ENCODE results near the gene IL26. TPM values are rescaled to one million over a fixed set of nuclear protein-coding genes. Genes with fewer than 3 reads are reported as not detected.

Gene IL26
- polyA plus RNA-seq, 1 donor from 2014 or later: not detected

- H3K36me3 ChIP-seq (ENCODE audit: insufficient read depth, low read length): no peaks in the 10 kb centered on the region
- no peak for TF ChIP-seq CTCF (IDR thresholded peaks at IDR 0.05; ENCODE audit: poor library complexity, severe bottlenecking)
- TF ChIP-seq SMC3 (conservative IDR thresholded peaks at IDR 0.05; ENCODE audit: poor library complexity): no peak
- no peak for TF ChIP-seq EP300 (conservative IDR thresholded peaks at IDR 0.05; ENCODE audit: poor library complexity, severe bottlenecking)
- TF ChIP-seq RAD21 (conservative IDR thresholded peaks at IDR 0.05): no peak
- TF ChIP-seq MXI1 (conservative IDR thresholded peaks at IDR 0.05; ENCODE audit: poor library complexity, severe bottlenecking): no peak
- TF ChIP-seq POLR2AphosphoS5 (IDR thresholded peaks at IDR 0.05): no peak
- TF ChIP-seq TAF1 (IDR thresholded peaks at IDR 0.05; ENCODE audit: low read depth): no peak
- TF ChIP-seq REST (IDR thresholded peaks at IDR 0.05; ENCODE audit: borderline replicate concordance): peak; percentile 88
- no peak for TF ChIP-seq EZH2 (IDR thresholded peaks at IDR 0.05; ENCODE audit: borderline replicate concordance, insufficient read depth, low read length, poor library complexity, severe bottlenecking)
- no peaks in the 10 kb centered on the region for H3K9me3 ChIP-seq (ENCODE audit: low read length)
- peak overlapping the region; percentile 17 for H3K4me2 ChIP-seq (ENCODE audit: low read length)
- H4K20me1 ChIP-seq (ENCODE audit: insufficient read depth): no peaks in the 10 kb centered on the region
- H3K79me2 ChIP-seq (replicated peaks; ENCODE audit: insufficient read depth, low read length): no peaks in the 10 kb centered on the region
- H3K4me3 ChIP-seq (ENCODE audit: low read length): peak overlapping the region; percentile 13
- no peaks in the 10 kb centered on the region for H3F3A ChIP-seq (ENCODE audit: insufficient read depth, low read length, poor library complexity, severe bottlenecking)
- H2AFZ ChIP-seq (ENCODE audit: low read depth, low read length): peak overlapping the region; percentile 35
- no peaks in the 10 kb centered on the region for H3K9me2 ChIP-seq (ENCODE audit: insufficient read depth, low read length)
- H3K27ac ChIP-seq (ENCODE audit: low read length): peak overlapping the region; percentile 39
- H3K9ac ChIP-seq (ENCODE audit: low read length): no peak overlapping the region
- no peaks in the 10 kb centered on the region for H3K27me3 ChIP-seq (ENCODE audit: insufficient read depth, low read depth, low read length)
Measured at GRCh38 chr12:68239309-68239982, 13.8 kb upstream of the IL26 start.

DNA sequence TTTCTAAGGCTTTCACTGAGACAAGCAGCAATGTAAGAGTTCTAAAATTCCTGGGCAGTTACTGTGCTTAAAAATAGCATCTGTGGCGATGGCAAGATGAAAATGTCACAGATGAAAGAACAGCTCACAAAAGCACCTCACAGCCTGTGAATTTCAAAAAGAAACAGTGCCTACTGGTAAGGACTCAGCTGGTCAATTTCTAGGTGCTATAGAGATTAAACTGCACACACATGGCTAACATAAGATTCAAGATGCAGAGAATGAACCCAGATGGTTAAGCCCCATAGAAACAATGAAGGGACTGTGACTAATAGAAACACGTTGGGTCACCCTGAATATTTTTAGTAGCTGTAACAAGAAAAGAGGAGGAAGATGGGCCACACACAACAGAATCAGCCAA lies 12.0 kb upstream of the IL26 start:
- H3K9me2 ChIP-seq (ENCODE audit: insufficient read depth, low read length): no peaks in the 10 kb centered on the region
- no peak overlapping the region for H3K4me2 ChIP-seq (ENCODE audit: low read length)
- TF ChIP-seq EP300 (conservative IDR thresholded peaks at IDR 0.05; ENCODE audit: poor library complexity, severe bottlenecking): no peak
- TF ChIP-seq EZH2 (IDR thresholded peaks at IDR 0.05; ENCODE audit: borderline replicate concordance, insufficient read depth, low read length, poor library complexity, severe bottlenecking): no peak
- TF ChIP-seq REST (IDR thresholded peaks at IDR 0.05; ENCODE audit: borderline replicate concordance): no peak
- no peak for TF ChIP-seq RAD21 (conservative IDR thresholded peaks at IDR 0.05)
- no peak for TF ChIP-seq SMC3 (conservative IDR thresholded peaks at IDR 0.05; ENCODE audit: poor library complexity)
- TF ChIP-seq POLR2AphosphoS5 (IDR thresholded peaks at IDR 0.05): no peak
- TF ChIP-seq CTCF (IDR thresholded peaks at IDR 0.05; ENCODE audit: poor library complexity, severe bottlenecking): no peak
- no peak for TF ChIP-seq MXI1 (conservative IDR thresholded peaks at IDR 0.05; ENCODE audit: poor library complexity, severe bottlenecking)
- no peak for TF ChIP-seq TAF1 (IDR thresholded peaks at IDR 0.05; ENCODE audit: low read depth)
- no peak overlapping the region for H3K9ac ChIP-seq (ENCODE audit: low read length)
- H3K36me3 ChIP-seq (ENCODE audit: insufficient read depth, low read length): no peaks in the 10 kb centered on the region
- no peaks in the 10 kb centered on the region for H3K27me3 ChIP-seq (ENCODE audit: insufficient read depth, low read depth, low read length)
- H3K27ac ChIP-seq (ENCODE audit: low read length): no peak overlapping the region
- H3F3A ChIP-seq (ENCODE audit: insufficient read depth, low read length, poor library complexity, severe bottlenecking): no peaks in the 10 kb centered on the region
- H3K79me2 ChIP-seq (replicated peaks; ENCODE audit: insufficient read depth, low read length): no peaks in the 10 kb centered on the region
- H2AFZ ChIP-seq (ENCODE audit: low read depth, low read length): no peak overlapping the region
- H3K9me3 ChIP-seq (ENCODE audit: low read length): no peaks in the 10 kb centered on the region
- H4K20me1 ChIP-seq (ENCODE audit: insufficient read depth): no peaks in the 10 kb centered on the region
- no peak overlapping the region for H3K4me3 ChIP-seq (ENCODE audit: low read length)

Measured in neural cell (in vitro differentiated cells).